ENCODE data around the gene SURF6. TPM values are rescaled to one million over a fixed set of nuclear protein-coding genes. Genes with fewer than 3 reads are reported as not detected.

Gene SURF6
- total RNA-seq, 1 experiment from 2014 or later = 16.1 TPM

GRCh38 chr9:133369933-133370332 lies 33.9 kb upstream of the SURF6 start:
- no peak for TF ChIP-seq SIN3A (IDR thresholded peaks at IDR 0.05; ENCODE audit: borderline replicate concordance, insufficient read depth, low read depth, low read length)
- TF ChIP-seq TCF7L2 (IDR thresholded peaks at IDR 0.05; ENCODE audit: low read depth, low read length) = no peak
- TF ChIP-seq, protein P1, sequence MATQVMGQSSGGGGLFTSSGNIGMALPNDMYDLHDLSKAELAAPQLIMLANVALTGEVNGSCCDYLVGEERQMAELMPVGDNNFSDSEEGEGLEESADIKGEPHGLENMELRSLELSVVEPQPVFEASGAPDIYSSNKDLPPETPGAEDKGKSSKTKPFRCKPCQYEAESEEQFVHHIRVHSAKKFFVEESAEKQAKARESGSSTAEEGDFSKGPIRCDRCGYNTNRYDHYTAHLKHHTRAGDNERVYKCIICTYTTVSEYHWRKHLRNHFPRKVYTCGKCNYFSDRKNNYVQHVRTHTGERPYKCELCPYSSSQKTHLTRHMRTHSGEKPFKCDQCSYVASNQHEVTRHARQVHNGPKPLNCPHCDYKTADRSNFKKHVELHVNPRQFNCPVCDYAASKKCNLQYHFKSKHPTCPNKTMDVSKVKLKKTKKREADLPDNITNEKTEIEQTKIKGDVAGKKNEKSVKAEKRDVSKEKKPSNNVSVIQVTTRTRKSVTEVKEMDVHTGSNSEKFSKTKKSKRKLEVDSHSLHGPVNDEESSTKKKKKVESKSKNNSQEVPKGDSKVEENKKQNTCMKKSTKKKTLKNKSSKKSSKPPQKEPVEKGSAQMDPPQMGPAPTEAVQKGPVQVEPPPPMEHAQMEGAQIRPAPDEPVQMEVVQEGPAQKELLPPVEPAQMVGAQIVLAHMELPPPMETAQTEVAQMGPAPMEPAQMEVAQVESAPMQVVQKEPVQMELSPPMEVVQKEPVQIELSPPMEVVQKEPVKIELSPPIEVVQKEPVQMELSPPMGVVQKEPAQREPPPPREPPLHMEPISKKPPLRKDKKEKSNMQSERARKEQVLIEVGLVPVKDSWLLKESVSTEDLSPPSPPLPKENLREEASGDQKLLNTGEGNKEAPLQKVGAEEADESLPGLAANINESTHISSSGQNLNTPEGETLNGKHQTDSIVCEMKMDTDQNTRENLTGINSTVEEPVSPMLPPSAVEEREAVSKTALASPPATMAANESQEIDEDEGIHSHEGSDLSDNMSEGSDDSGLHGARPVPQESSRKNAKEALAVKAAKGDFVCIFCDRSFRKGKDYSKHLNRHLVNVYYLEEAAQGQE (IDR thresholded peaks at IDR 0.05; ENCODE audit: insufficient read depth in 1 of 2, low read depth in 2 of 2, low read length in 1 of 2) = no peak
- TF ChIP-seq, protein P2, sequence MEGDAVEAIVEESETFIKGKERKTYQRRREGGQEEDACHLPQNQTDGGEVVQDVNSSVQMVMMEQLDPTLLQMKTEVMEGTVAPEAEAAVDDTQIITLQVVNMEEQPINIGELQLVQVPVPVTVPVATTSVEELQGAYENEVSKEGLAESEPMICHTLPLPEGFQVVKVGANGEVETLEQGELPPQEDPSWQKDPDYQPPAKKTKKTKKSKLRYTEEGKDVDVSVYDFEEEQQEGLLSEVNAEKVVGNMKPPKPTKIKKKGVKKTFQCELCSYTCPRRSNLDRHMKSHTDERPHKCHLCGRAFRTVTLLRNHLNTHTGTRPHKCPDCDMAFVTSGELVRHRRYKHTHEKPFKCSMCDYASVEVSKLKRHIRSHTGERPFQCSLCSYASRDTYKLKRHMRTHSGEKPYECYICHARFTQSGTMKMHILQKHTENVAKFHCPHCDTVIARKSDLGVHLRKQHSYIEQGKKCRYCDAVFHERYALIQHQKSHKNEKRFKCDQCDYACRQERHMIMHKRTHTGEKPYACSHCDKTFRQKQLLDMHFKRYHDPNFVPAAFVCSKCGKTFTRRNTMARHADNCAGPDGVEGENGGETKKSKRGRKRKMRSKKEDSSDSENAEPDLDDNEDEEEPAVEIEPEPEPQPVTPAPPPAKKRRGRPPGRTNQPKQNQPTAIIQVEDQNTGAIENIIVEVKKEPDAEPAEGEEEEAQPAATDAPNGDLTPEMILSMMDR (IDR thresholded peaks at IDR 0.05) = no peak
- no peak for TF ChIP-seq POLR2AphosphoS5 (IDR thresholded peaks at IDR 0.05; ENCODE audit: low read depth, low read length)
- in situ Hi-C loops (cut with HindIII; ENCODE audit: low pct_unique_long_range_greater_than_20kb, low sequenced_read_pairs) (no loop called here), intact Hi-C loops (cut with micrococcal nuclease; ENCODE audit: unreplicated experiment) (no loop called here)
- Histone ChIP-seq H3K4me1 (ENCODE audit: control insufficient read depth, insufficient read depth, low read length) (peaks cover 18% of the 10 kb centered on the region), H3K9me3 (ENCODE audit: control insufficient read depth, insufficient read depth, low read depth, low read length) (no peaks in the 10 kb centered on the region), H3K27ac (ENCODE audit: low read length) (no peak overlapping the region), H3K27me3 (ENCODE audit: control insufficient read depth, insufficient read depth, low read length) (no peaks in the 10 kb centered on the region), H3K4me3 (ENCODE audit: low read depth in 2 of 2, low read length in 2 of 2) (no peak overlapping the region), H3K36me3 (ENCODE audit: control insufficient read depth, insufficient read depth, low read length) (peaks cover 6% of the 10 kb centered on the region; the same call in 1 of the 2 replicates)
- DNase-seq (ENCODE audit: low read depth, low spot score) (no peak), ATAC-seq (no peak)
- no TSS peak for BruUV-seq (replicated peaks)
- CTCF ChIA-PET = no interaction called here
- POLR2A ChIA-PET = no interaction called here

DNA sequence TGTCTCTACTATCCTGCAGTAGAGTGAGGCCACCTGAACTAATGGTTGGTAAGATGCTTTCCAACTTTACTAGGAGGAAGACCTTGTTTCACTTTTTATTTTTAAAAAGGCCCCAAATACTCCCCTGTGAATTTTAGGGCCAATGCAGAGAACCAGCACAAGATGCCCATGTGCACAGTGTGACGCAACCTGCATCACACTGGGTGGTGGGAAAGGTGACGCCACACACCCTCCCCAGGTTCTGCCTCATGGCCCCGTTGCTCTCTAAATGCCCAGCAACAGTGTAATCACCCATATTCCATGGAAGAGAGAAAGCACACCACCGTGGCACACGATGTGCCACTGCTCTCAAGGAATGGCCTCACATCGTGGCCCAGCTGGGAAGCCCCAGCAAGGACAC lies 33.4 kb upstream of the SURF6 start:
- in situ Hi-C loops (cut with HindIII; ENCODE audit: low pct_unique_long_range_greater_than_20kb, low sequenced_read_pairs) (no loop called here), intact Hi-C loops (cut with micrococcal nuclease; ENCODE audit: unreplicated experiment) (no loop called here)
- Histone ChIP-seq H3K27me3 (ENCODE audit: control insufficient read depth, insufficient read depth, low read length) (no peaks in the 10 kb centered on the region), H3K27ac (ENCODE audit: low read length) (no peak overlapping the region), H3K36me3 (ENCODE audit: control insufficient read depth, insufficient read depth, low read length) (peaks cover 6% of the 10 kb centered on the region; the same call in 1 of the 2 replicates), H3K9me3 (ENCODE audit: control insufficient read depth, insufficient read depth, low read depth, low read length) (no peaks in the 10 kb centered on the region), H3K4me1 (ENCODE audit: control insufficient read depth, insufficient read depth, low read length) (peaks cover 17% of the 10 kb centered on the region), H3K4me3 (ENCODE audit: low read depth in 2 of 2, low read length in 2 of 2) (no peak overlapping the region)
- DNase-seq (ENCODE audit: low read depth, low spot score) (no peak), ATAC-seq (no peak)
- ChIA-PET POLR2A (no interaction called here), CTCF (no interaction called here)
- no TSS peak for BruUV-seq (replicated peaks)
- TF ChIP-seq, protein P2 (IDR thresholded peaks at IDR 0.05) = no peak
- TF ChIP-seq, protein P1 (IDR thresholded peaks at IDR 0.05; ENCODE audit: insufficient read depth in 1 of 2, low read depth in 2 of 2, low read length in 1 of 2) = no peak
- TF ChIP-seq POLR2AphosphoS5 (IDR thresholded peaks at IDR 0.05; ENCODE audit: low read depth, low read length) (no peak), SIN3A (IDR thresholded peaks at IDR 0.05; ENCODE audit: borderline replicate concordance, insufficient read depth, low read depth, low read length) (no peak), TCF7L2 (IDR thresholded peaks at IDR 0.05; ENCODE audit: low read depth, low read length) (no peak)
